SU-DHL-6 (cell line): ENCODE results near the gene CEP72.

ENCODE experiments used
- H2AFZ ChIP-seq: fragments of 200-600 bp; sonication (generic); 2 replicates; pipeline ENCODE4 v1.6.1; 2014; ENCODE audit warnings: low read depth, mild to moderate bottlenecking, moderate library complexity, mixed read lengths, antibody characterized with exemption, low read length; ENCODE audit not compliant: severe bottlenecking
- H3F3A ChIP-seq: fragments of 200-600 bp; shearing (Covaris generic); 2 replicates; pipeline ENCODE4 v1.6.0; 2016; ENCODE audit warnings: antibody characterized with exemption, mild to moderate bottlenecking; ENCODE audit not compliant: insufficient read depth
- H3K27ac ChIP-seq: fragments of 200-600 bp; sonication (generic); 2 replicates; pipeline ENCODE4 v1.5.1; 2016; ENCODE audit warnings: low read depth, mild to moderate bottlenecking, low read length, moderate library complexity, mixed read lengths
- H3K27me3 ChIP-seq: fragments of 200-600 bp; sonication (generic), shearing (Covaris generic); 2 replicates; pipeline ENCODE4 v1.6.0; 2014; ENCODE audit warnings: mild to moderate bottlenecking, low read length
- H3K36me3 ChIP-seq: fragments of 200-600 bp; sonication (generic); 2 replicates; pipeline ENCODE4 v1.6.1; 2014; ENCODE audit warnings: mild to moderate bottlenecking, low read length, mixed read lengths
- H3K4me2 ChIP-seq: fragments of 300-600, 200-600 bp; shearing (Covaris generic), sonication (generic); 2 replicates; pipeline ENCODE4 v1.6.0; 2014; ENCODE audit warnings: low read length, low read depth, mild to moderate bottlenecking; ENCODE audit not compliant: poor library complexity, severe bottlenecking
- H3K4me3 ChIP-seq: fragments of 200-600 bp; sonication (generic); 2 replicates; pipeline ENCODE4 v1.5.1; 2014; ENCODE audit warnings: antibody characterized with exemption, low read length, mild to moderate bottlenecking, mixed read lengths; ENCODE audit not compliant: insufficient read depth, poor library complexity, severe bottlenecking
- H3K79me2 ChIP-seq: fragments of 200-600 bp; sonication (generic); 2 replicates; pipeline ENCODE4 v1.6.1; 2014; ENCODE audit warnings: mild to moderate bottlenecking, low read length, moderate library complexity; ENCODE audit not compliant: insufficient read depth
- H3K9ac ChIP-seq: fragments of 200-600 bp; sonication (generic); 2 replicates; pipeline ENCODE4 v1.7.0; 2014; ENCODE audit warnings: mild to moderate bottlenecking, low read length
- H3K9me2 ChIP-seq: fragments of 200-600 bp; sonication (generic); replicated peaks from 2 replicates; pipeline ENCODE4 v1.6.1; 2014; ENCODE audit warnings: low read length; ENCODE audit not compliant: insufficient read depth
- H3K9me3 ChIP-seq: fragments of 200-600 bp; sonication (generic); 2 replicates; pipeline ENCODE4 v1.6.1; 2014; ENCODE audit warnings: low read length, mixed read lengths; ENCODE audit not compliant: insufficient read depth
- H4K20me1 ChIP-seq: fragments of 200-600 bp; sonication (generic); 2 replicates; pipeline ENCODE4 v1.6.1; 2014; ENCODE audit warnings: low read depth, mild to moderate bottlenecking, antibody characterized with exemption, low read length, moderate library complexity, mixed read lengths
- CTCF ChIP-seq: fragments of 200-600 bp; sonication (generic); IDR thresholded peaks from one replicate; pipeline ENCODE4 v1.5.1; 2017; ENCODE audit warnings: antibody characterized with exemption, mild to moderate bottlenecking, low read length, moderate library complexity; ENCODE audit not compliant: insufficient read depth, poor library complexity, severe bottlenecking
- EZH2phosphoT487 ChIP-seq: fragments of 200-600 bp; sonication (generic), shearing (Covaris generic); conservative IDR thresholded peaks from 2 replicates; pipeline ENCODE4 v1.6.1; 2018; ENCODE audit warnings: mild to moderate bottlenecking, antibody characterized with exemption, low read length, moderate library complexity, mixed read lengths

Gene CEP72

GRCh38 chr5:671459-672328, 59.6 kb downstream of the CEP72 start:
- peak; percentile 76 for TF ChIP-seq CTCF
- TF ChIP-seq EZH2phosphoT487 = no peak
- H3K4me2 ChIP-seq = no peak overlapping the region

GRCh38 chr5:672329-673160, 60.4 kb downstream of the CEP72 start:
- Histone ChIP-seq H2AFZ (no peak overlapping the region), H3F3A (no peaks in the 10 kb centered on the region), H4K20me1 (no peaks in the 10 kb centered on the region), H3K27me3 (no peaks in the 10 kb centered on the region), H3K9ac (no peak overlapping the region), H3K9me2 (no peaks in the 10 kb centered on the region), H3K4me2 (no peak overlapping the region), H3K36me3 (no peaks in the 10 kb centered on the region), H3K9me3 (no peaks in the 10 kb centered on the region), H3K79me2 (no peaks in the 10 kb centered on the region), H3K4me3 (no peak overlapping the region), H3K27ac (no peak overlapping the region)
- TF ChIP-seq EZH2phosphoT487 (no peak), CTCF (no peak)

More at GRCh38 chr5:671459-672328, 59.6 kb downstream of the CEP72 start:
- Histone ChIP-seq H3F3A (no peaks in the 10 kb centered on the region; the same call in 1 of the 2 replicates), H3K4me3 (no peak overlapping the region), H4K20me1 (no peaks in the 10 kb centered on the region), H3K27ac (no peak overlapping the region), H2AFZ (no peak overlapping the region), H3K9me3 (no peaks in the 10 kb centered on the region), H3K9ac (no peak overlapping the region), H3K79me2 (no peaks in the 10 kb centered on the region), H3K27me3 (no peaks in the 10 kb centered on the region), H3K9me2 (no peaks in the 10 kb centered on the region), H3K36me3 (no peaks in the 10 kb centered on the region)

- Histone ChIP-seq H3K9ac (no peak overlapping the region), H2AFZ (no peak overlapping the region), H3K27ac (no peak overlapping the region), H3K79me2 (no peaks in the 10 kb centered on the region), H3K4me2 (no peak overlapping the region), H3K36me3 (no peaks in the 10 kb centered on the region), H3K9me2 (no peaks in the 10 kb centered on the region), H3K4me3 (no peak overlapping the region), H4K20me1 (no peaks in the 10 kb centered on the region), H3F3A (no peaks in the 10 kb centered on the region), H3K9me3 (no peaks in the 10 kb centered on the region), H3K27me3 (no peaks in the 10 kb centered on the region)
- TF ChIP-seq EZH2phosphoT487 (no peak), CTCF (no peak)
These were observed 61.2 kb downstream of the CEP72 start for GRCh38 chr5:673161-673830.
